Measurements from ENCODE around the gene CAMK2D. TPM values are rescaled to one million over a fixed set of nuclear protein-coding genes. Genes with fewer than 3 reads are reported as not detected.

The CAMK2D gene
- total RNA-seq, 1 donor from 2014 or later = 31.7 TPM

GRCh38 chr4:113405874-113406722 lies 355.4 kb downstream of the CAMK2D start:
- DNase-seq (ENCODE audit: low spot score in 2 of 2, unreplicated experiment in 2 of 2) = no peak
- H3K36me3 Mint-ChIP-seq = no peaks in the 10 kb centered on the region
- peaks cover 7% of the 10 kb centered on the region for H3K9me3 Mint-ChIP-seq
- H3K27ac Mint-ChIP-seq = no peak overlapping the region
- no peaks in the 10 kb centered on the region for H3K27me3 Mint-ChIP-seq (ENCODE audit: low read depth)
- no peaks in the 10 kb centered on the region for H3K4me1 Mint-ChIP-seq
- H3K4me3 Mint-ChIP-seq = no peak overlapping the region
- TF ChIP-seq CTCF (IDR thresholded peaks at IDR 0.05; ENCODE audit: unreplicated experiment) = no peak

GRCh38 chr4:113404841-113405240 lies 356.7 kb downstream of the CAMK2D start:
- DNase-seq (ENCODE audit: low spot score in 2 of 2, unreplicated experiment in 2 of 2) = no peak
- Mint-ChIP-seq H3K36me3 (no peaks in the 10 kb centered on the region), H3K27ac (no peak overlapping the region), H3K4me1 (no peaks in the 10 kb centered on the region), H3K4me3 (no peak overlapping the region), H3K27me3 (ENCODE audit: low read depth) (no peaks in the 10 kb centered on the region), H3K9me3 (peaks cover 7% of the 10 kb centered on the region)
- TF ChIP-seq CTCF (IDR thresholded peaks at IDR 0.05; ENCODE audit: unreplicated experiment) = no peak

- no peaks in the 10 kb centered on the region for H3K4me1 Mint-ChIP-seq
- H3K36me3 Mint-ChIP-seq = no peaks in the 10 kb centered on the region
- no peak for DNase-seq (ENCODE audit: low spot score in 2 of 2, unreplicated experiment in 2 of 2)
- TF ChIP-seq CTCF (IDR thresholded peaks at IDR 0.05; ENCODE audit: unreplicated experiment) = no peak
- no peak overlapping the region for H3K4me3 Mint-ChIP-seq
- H3K27ac Mint-ChIP-seq = no peak overlapping the region
- H3K9me3 Mint-ChIP-seq = peaks cover 7% of the 10 kb centered on the region
- no peaks in the 10 kb centered on the region for H3K27me3 Mint-ChIP-seq (ENCODE audit: low read depth)
Measured at GRCh38 chr4:113404167-113404571, 357.4 kb downstream of the CAMK2D start.

Other genes with a start within 250 kb of the CAMK2D start
- 3.1 to 3.8 TPM (median 3.3 TPM) in 3 replicates for gene ARSJ, start 217.9 kb upstream of the CAMK2D start, total RNA-seq

All from mesothelial cell of epicardium (in vitro differentiated cells).